NT2/D1 (cell line): Measurements from ENCODE around the gene ANAPC1.
"Not testable (repeated sequence)": the region's sequence is repeated elsewhere in the genome, so short reads cannot be mapped to it uniquely, and the experiment has no call there.

ENCODE experiments used
- SUZ12 ChIP-seq: IDR thresholded peaks from 2 replicates; pipeline ENCODE4 v1.6.1; 2011; ENCODE audit not compliant: insufficient read length, insufficient read depth; ENCODE audit errors: extremely low read depth
- YY1 ChIP-seq: IDR thresholded peaks from 2 replicates; pipeline ENCODE4 v1.6.1; 2011; ENCODE audit not compliant: insufficient read length, insufficient read depth
- ZNF274 ChIP-seq: IDR thresholded peaks from 2 replicates; pipeline ENCODE4 v1.6.1; 2011; ENCODE audit warnings: mild to moderate bottlenecking, low read depth, low read length

- TF ChIP-seq SUZ12, YY1, ZNF274: not testable (repeated sequence)
These were observed 139.2 kb downstream of the ANAPC1 start for GRCh38 chr2:111744751-111745150.
